ENCODE measurements around the gene VPS37C.

GRCh38 chr11:61168800-61169199, 7.6 kb upstream of the VPS37C start:
- TF ChIP-seq CTCF (CRISPR knock-in tag; IDR thresholded peaks at IDR 0.05): no peak
- TF ChIP-seq KAT2B (IDR thresholded peaks at IDR 0.05; ENCODE audit: borderline replicate concordance, low read depth, low read length): no peak
- no peak for TF ChIP-seq POLR2A (IDR thresholded peaks at IDR 0.05; ENCODE audit: insufficient read depth in 1 of 2, low read depth in 2 of 2, low read length in 2 of 2)
- TF ChIP-seq POLR2G (IDR thresholded peaks at IDR 0.05; ENCODE audit: low read depth, low read length): no peak
- no peak for TF ChIP-seq PRMT3 (CRISPR knock-in tag; IDR thresholded peaks at IDR 0.05; ENCODE audit: borderline replicate concordance, low read depth)
- no peak for TF ChIP-seq SIN3A (IDR thresholded peaks at IDR 0.05; ENCODE audit: borderline replicate concordance, low read depth, low read length)
- no peak for TF ChIP-seq MXD1 (CRISPR knock-in tag; IDR thresholded peaks at IDR 0.05)
- no peak for TF ChIP-seq MED1 (CRISPR knock-in tag; IDR thresholded peaks at IDR 0.05)
- no peak for TF ChIP-seq ZNF350 (CRISPR knock-in tag; IDR thresholded peaks at IDR 0.05; ENCODE audit: borderline replicate concordance, low read depth)
- no peak for TF ChIP-seq ELK4 (CRISPR knock-in tag; IDR thresholded peaks at IDR 0.05; ENCODE audit: borderline replicate concordance)

All from HepG2 (cell line).